ENCODE data around the gene FAM53C. TPM values are rescaled to one million over a fixed set of nuclear protein-coding genes. Genes with fewer than 3 reads are reported as not detected.

FAM53C gene
- total and polyA plus RNA-seq, 10 donors: 6.8 to 42.0 (median 29.4) TPM

- H3K27ac ChIP-seq: peak overlapping the region in 6 of 8 donors; percentile 30 to 100 (median 99)
- DNase-seq: no peak
- H3K4me1 ChIP-seq: peaks cover 17 to 76% (median 39%) of the 10 kb centered on the region in 6 donors
- no peaks in the 10 kb centered on the region for H3K27me3 ChIP-seq (replicated peaks in 1 of 7)
- 13 to 34% (median 25%) methylated on average over 6 of the region's 6 CpGs for WGBS, 5 donors
- peaks cover 0 to 20% (median 0%) of the 10 kb centered on the region in 6 donors for H3K36me3 ChIP-seq
- H3K4me3 ChIP-seq: peak overlapping the region in 4 of 8 donors; percentile 84 to 96 (median 88)
- TF ChIP-seq POLR2AphosphoS5 (IDR thresholded peaks at IDR 0.05) (no peak), POLR2A (IDR thresholded peaks at IDR 0.05) (no peak)
- TF ChIP-seq, protein P1, sequence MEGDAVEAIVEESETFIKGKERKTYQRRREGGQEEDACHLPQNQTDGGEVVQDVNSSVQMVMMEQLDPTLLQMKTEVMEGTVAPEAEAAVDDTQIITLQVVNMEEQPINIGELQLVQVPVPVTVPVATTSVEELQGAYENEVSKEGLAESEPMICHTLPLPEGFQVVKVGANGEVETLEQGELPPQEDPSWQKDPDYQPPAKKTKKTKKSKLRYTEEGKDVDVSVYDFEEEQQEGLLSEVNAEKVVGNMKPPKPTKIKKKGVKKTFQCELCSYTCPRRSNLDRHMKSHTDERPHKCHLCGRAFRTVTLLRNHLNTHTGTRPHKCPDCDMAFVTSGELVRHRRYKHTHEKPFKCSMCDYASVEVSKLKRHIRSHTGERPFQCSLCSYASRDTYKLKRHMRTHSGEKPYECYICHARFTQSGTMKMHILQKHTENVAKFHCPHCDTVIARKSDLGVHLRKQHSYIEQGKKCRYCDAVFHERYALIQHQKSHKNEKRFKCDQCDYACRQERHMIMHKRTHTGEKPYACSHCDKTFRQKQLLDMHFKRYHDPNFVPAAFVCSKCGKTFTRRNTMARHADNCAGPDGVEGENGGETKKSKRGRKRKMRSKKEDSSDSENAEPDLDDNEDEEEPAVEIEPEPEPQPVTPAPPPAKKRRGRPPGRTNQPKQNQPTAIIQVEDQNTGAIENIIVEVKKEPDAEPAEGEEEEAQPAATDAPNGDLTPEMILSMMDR (IDR thresholded peaks at IDR 0.05 in 8 of 11, conservative IDR thresholded peaks at IDR 0.05 in 3 of 11): no peak
- peaks cover 0 to 9% (median 6%) of the 10 kb centered on the region in 8 donors for H3K9me3 ChIP-seq
- intact Hi-C loops (cut with DNase I; ENCODE audit: low total_unique reads): no loop called here
These were observed 16.9 kb downstream of the FAM53C start for GRCh38 chr5:138354926-138355378.

GRCh38 chr5:138359621-138360020 is 21.6 kb downstream of the FAM53C start:
- no peak for TF ChIP-seq POLR2A (IDR thresholded peaks at IDR 0.05)
- TF ChIP-seq, protein P1 (IDR thresholded peaks at IDR 0.05 in 8 of 11, conservative IDR thresholded peaks at IDR 0.05 in 3 of 11): no peak
- TF ChIP-seq POLR2AphosphoS5 (IDR thresholded peaks at IDR 0.05): no peak
- intact Hi-C loops (cut with DNase I; ENCODE audit: low total_unique reads): no loop called here
- WGBS, 5 donors: 76 to 90% (median 79%) methylated on average over 3 of the region's 3 CpGs

DNA sequence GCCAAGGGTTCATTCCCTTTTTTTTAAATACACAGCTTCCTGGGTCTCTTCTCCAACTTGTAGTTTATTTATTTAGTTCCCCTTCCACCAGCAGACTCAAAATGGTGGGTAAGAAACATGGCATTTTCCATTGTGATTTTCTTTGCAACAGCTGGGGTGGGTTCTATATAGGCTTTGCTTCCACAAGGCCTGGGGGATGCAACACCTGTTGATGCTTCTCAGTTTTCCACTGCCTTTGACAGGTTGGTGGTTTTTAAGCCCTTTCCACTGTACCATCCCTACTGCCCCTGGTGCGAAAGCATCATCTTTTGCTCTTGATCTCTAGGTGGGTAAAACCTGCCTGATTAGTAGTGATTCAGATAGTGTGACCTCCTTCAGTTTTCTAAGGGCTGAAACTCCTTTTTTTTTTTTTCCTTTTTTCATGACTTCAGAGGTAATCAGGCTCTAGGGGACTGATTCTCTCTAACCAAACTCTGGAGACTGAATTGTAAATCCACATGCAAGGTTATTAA is 22.9 kb downstream of the FAM53C start:
- peak overlapping the region in 2 of 8 donors; percentile 4 to 20 for H3K27ac ChIP-seq
- DNase-seq: no peak
- intact Hi-C loops (cut with DNase I; ENCODE audit: low total_unique reads): no loop called here
- H3K9me3 ChIP-seq: no peaks in the 10 kb centered on the region
- H3K27me3 ChIP-seq (replicated peaks in 1 of 7): no peaks in the 10 kb centered on the region
- WGBS, 5 donors: 81 to 97% (median 93%) methylated on average over 1 of the region's 1 CpG
- H3K4me1 ChIP-seq: peaks cover 11 to 83% (median 41%) of the 10 kb centered on the region in 6 donors
- H3K36me3 ChIP-seq: peaks cover 0 to 34% (median 0%) of the 10 kb centered on the region in 6 donors
- TF ChIP-seq POLR2A (IDR thresholded peaks at IDR 0.05) (no peak), POLR2AphosphoS5 (IDR thresholded peaks at IDR 0.05) (no peak)
- TF ChIP-seq, protein P1 (IDR thresholded peaks at IDR 0.05 in 8 of 11, conservative IDR thresholded peaks at IDR 0.05 in 3 of 11): no peak
- H3K4me3 ChIP-seq: no peak overlapping the region

More at GRCh38 chr5:138359621-138360020, 21.6 kb downstream of the FAM53C start:
- H3K4me1 ChIP-seq: peaks cover 22 to 83% (median 46%) of the 10 kb centered on the region in 6 donors
- no peaks in the 10 kb centered on the region for H3K27me3 ChIP-seq (replicated peaks in 1 of 7)
- DNase-seq: no peak
- no peak overlapping the region for H3K27ac ChIP-seq
- H3K4me3 ChIP-seq: no peak overlapping the region
- H3K36me3 ChIP-seq: peaks cover 0 to 34% (median 0%) of the 10 kb centered on the region in 6 donors
- H3K9me3 ChIP-seq: no peaks in the 10 kb centered on the region

DNA sequence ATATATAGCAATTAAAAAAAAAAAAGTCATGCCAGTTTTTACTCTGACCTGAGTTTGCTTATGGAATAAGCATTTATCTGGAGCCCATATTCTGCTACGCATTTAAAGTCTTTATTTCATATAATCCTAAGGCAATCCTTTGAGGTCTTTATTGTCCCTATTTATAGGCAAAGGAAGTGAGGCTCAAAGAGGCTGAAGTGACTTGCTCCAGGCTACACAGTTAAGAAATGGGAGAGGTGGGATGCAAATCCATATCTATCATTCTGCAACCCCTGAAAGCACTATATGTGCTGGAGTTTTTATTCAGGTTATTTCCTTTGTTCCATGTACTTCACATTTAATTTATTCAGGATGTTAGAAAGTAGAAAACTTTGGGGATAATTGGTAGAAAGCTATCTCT is 26.5 kb downstream of the FAM53C start:
- Histone ChIP-seq H3K4me3 (no peak overlapping the region), H3K4me1 (peaks cover 20 to 96% (median 61%) of the 10 kb centered on the region in 6 donors), H3K27me3 (replicated peaks in 1 of 7) (no peaks in the 10 kb centered on the region), H3K27ac (no peak overlapping the region), H3K9me3 (no peaks in the 10 kb centered on the region), H3K36me3 (peaks cover 0 to 15% (median 0%) of the 10 kb centered on the region in 6 donors)
- WGBS, 5 donors: 95 to 100% (median 100%) methylated on average over 1 of the region's 1 CpG
- intact Hi-C loops (cut with DNase I; ENCODE audit: low total_unique reads): no loop called here
- TF ChIP-seq, protein P1 (IDR thresholded peaks at IDR 0.05 in 8 of 11, conservative IDR thresholded peaks at IDR 0.05 in 3 of 11): no peak
- TF ChIP-seq POLR2A (IDR thresholded peaks at IDR 0.05): no peak
- TF ChIP-seq POLR2AphosphoS5 (IDR thresholded peaks at IDR 0.05): no peak
- no peak for DNase-seq
